GM18508 (cell line): ENCODE measurements around the gene DDX39A.
"Not testable (repeated sequence)": the region's sequence is repeated elsewhere in the genome, so short reads cannot be mapped to it uniquely, and the experiment has no call there.

Experiments used
- ATAC-seq: cut with Tn5 transposase; IDR thresholded peaks from one replicate; pipeline ENCODE4 v1.9.1; 2021; ENCODE audit warnings: moderate number of reproducible peaks; ENCODE audit not compliant: insufficient read depth, unreplicated experiment

DDX39A gene

DNA sequence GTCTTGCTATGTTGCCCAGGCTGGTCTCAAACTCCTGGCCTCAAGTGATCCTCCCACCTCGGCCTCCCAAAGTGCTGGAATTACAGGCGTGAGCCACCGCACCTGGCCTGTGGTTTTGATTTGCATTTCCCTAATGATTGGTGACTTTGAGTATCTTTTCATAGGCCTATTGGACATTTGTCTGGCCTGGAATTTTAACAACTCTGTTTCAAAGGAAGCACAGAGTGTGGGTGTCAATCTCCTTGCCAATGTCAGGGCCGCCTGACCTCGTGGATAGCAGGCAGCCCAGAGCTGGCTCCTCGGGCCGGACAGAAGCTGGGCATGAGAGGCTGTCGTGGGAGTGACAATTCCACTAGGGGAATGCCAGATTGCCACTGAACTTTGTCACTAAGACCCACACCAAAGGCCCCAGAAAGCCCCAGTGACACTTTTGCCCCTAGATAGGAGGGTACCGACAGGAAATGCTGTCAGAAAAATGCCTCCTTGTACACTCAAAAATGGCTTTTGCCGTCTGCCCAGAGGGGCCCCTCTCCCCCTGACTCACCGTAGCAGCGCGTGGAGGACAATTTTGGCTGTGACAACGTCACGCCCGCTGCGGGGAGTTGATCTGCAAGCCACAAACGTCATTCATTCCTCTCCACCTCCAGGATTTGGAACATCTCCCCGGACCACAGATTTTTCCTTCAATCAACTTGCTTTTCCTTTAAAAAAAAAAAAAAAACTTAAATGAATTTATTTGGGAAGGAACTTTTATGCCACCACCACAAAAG lies 49.6 kb downstream of the DDX39A start:
- no peak for ATAC-seq

DNA sequence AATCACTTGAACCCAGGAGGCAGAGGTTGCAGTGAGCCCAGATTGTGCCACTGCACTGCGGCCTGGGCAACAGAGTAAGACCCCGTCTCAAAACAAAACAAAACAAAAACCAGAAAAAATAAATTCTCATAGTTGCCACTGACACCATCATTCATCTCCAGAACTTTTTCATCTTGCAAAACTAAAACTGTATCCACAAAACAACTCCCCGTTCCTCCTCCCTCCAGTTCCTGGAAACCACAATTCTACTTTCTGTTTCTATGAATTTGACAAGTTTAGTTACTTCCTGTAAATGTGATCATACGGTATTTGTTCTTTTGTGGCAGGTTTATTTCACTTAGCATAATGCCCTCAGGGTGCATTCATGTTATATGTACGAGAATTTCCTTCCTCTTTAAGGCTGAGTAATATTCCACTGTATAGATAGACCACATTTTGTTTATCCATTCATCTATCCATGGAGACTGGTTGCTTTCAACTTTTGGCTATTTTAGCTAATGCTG lies 51.1 kb downstream of the DDX39A start:
- ATAC-seq: no peak

- ATAC-seq: no peak
These were observed 52.1 kb downstream of the DDX39A start for GRCh38 chr19:14367016-14367415.

DNA sequence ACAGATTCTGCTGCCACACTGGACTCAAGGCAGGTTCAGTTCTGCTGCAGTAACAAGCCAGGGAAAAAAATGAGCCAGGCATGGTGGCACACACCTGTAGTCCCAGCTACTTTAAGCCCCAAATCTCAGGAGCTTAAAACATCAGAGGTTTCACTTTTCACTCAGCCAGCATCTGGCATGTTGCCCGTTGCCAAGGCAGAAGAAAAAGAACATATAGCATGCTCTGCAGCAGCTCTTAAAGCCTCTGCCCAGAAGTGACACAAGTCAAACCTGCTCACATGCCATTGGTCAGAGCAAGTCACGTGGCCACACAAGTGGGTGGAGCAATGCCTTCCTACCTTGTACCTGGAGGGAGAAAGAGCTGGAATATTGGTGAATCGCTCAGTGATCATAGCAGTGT lies 52.6 kb downstream of the DDX39A start:
- no peak for ATAC-seq

- ATAC-seq: not testable (repeated sequence)
These were observed 55.1 kb downstream of the DDX39A start for GRCh38 chr19:14364098-14364443.

GRCh38 chr19:14363183-14364097 lies 55.7 kb downstream of the DDX39A start:
- no peak for ATAC-seq

- no peak for ATAC-seq
These were observed 57.3 kb downstream of the DDX39A start for GRCh38 chr19:14361824-14362223.
